GM12878 (cell line): Measurements from ENCODE around the gene NBEAL1. TPM values are rescaled to one million over a fixed set of nuclear protein-coding genes. Genes with fewer than 3 reads are reported as not detected.

Experiments used
- BHLHE40 ChIP-seq, 2 experiments: fragments of 450-650 bp in 1 of 2; IDR thresholded peaks; 2 replicates each; pipeline ENCODE4 v1.6.1; 2011 to 2017; ENCODE audit warnings: low read depth in 2 of 2, borderline replicate concordance in 1 of 2, improper control_type of control experiment in 1 of 2, low read length in 1 of 2, mild to moderate bottlenecking in 1 of 2
- CEBPB ChIP-seq, 2 experiments: fragments of 150-350 bp in 1 of 2; IDR thresholded peaks; 2 replicates each; pipeline ENCODE4 v1.6.1; 2012 to 2014; ENCODE audit warnings: low read depth in 2 of 2, low read length in 2 of 2, borderline replicate concordance in 1 of 2, inconsistent platforms in 1 of 2
- KLF5 ChIP-seq: fragments of 450-650 bp; IDR thresholded peaks from 2 replicates; pipeline ENCODE4 v1.6.1; 2014; ENCODE audit warnings: mild to moderate bottlenecking; ENCODE audit not compliant: partially characterized antibody
- NFYA ChIP-seq: IDR thresholded peaks from 2 replicates; pipeline ENCODE4 v1.6.1; 2011; ENCODE audit warnings: low read depth, mild to moderate bottlenecking, low read length, improper control_type of control experiment, borderline replicate concordance
- NRF1 ChIP-seq: conservative IDR thresholded peaks from 2 replicates; pipeline ENCODE4 v1.6.1; 2011; ENCODE audit warnings: mild to moderate bottlenecking, low read depth, low read length, improper control_type of control experiment
- PAX8 ChIP-seq: fragments of 450-650 bp; IDR thresholded peaks from 2 replicates; pipeline ENCODE4 v1.6.1; 2017; ENCODE audit warnings: mild to moderate bottlenecking, moderate library complexity
- POU2F2 ChIP-seq: IDR thresholded peaks from 3 replicates; pipeline ENCODE4 v1.6.1; 2011; ENCODE audit warnings: low read depth, mild to moderate bottlenecking, low read length, borderline replicate concordance
- TARDBP ChIP-seq: IDR thresholded peaks from 2 replicates; pipeline ENCODE4 v1.6.1; 2016; ENCODE audit warnings: borderline replicate concordance
- YY1 ChIP-seq: IDR thresholded peaks from 2 replicates; pipeline ENCODE4 v1.6.1; 2011; ENCODE audit warnings: low read depth, mild to moderate bottlenecking, low read length
- ZNF24 ChIP-seq: fragments of 450-650 bp; IDR thresholded peaks from 2 replicates; pipeline ENCODE4 v1.6.1; 2017; ENCODE audit warnings: antibody characterized with exemption, mild to moderate bottlenecking
- ZNF622 ChIP-seq: fragments of 450-650 bp; IDR thresholded peaks from 2 replicates; pipeline ENCODE4 v1.6.1; 2017; ENCODE audit warnings: mild to moderate bottlenecking, inconsistent platforms
- polyA plus RNA-seq, 11 experiments: library from polyadenylated mRNA; depleted of rRNA in 4 of 11; unstranded in 6 of 11; stranded (reverse) in 5 of 11; fragments of >200 nt; fragmentation: Nextera tagmentation in 4 of 11; fragmentation: Illumina TruSeq in 1 of 11; extraction: Ambion mirVana in 4 of 11; extraction: Trizol in 1 of 11; gene quantifications; 1 replicate in 1 of 11; 2 replicates in 10 of 11; pipeline versions ENCODE4 v1.2.1 to v1.2.3, GENCODE V29; 2011 to 2016; ENCODE audit warnings: inconsistent platforms in 2 of 11, missing spikeins in 2 of 11, low read depth in 1 of 11
- total RNA-seq, 4 experiments: library from RNA; depleted of rRNA in 3 of 4; stranded (reverse); fragments of >200 nt in 3 of 4; fragmentation: Illumina TruSeq in 1 of 4; extraction: Trizol in 1 of 4; gene quantifications; 2 replicates each; pipeline versions ENCODE4 v1.2.1 to v1.2.3, GENCODE V29; 2013 to 2021
- TF ChIP-seq, protein P1 (sequence below): IDR thresholded peaks from 2 replicates; pipeline ENCODE4 v1.6.1; 2012; ENCODE audit warnings: improper control_type of control experiment, low read depth, low read length; ENCODE audit not compliant: insufficient replicate concordance
- TF ChIP-seq, protein P2 (sequence below): fragments of 150-350 bp; IDR thresholded peaks from 2 replicates; pipeline ENCODE4 v1.6.1; 2014; ENCODE audit warnings: mild to moderate bottlenecking, low read depth, low read length
- TF ChIP-seq, protein P3 (sequence below): fragments of 450-650 bp; IDR thresholded peaks from 2 replicates; pipeline ENCODE4 v1.6.1; 2016; ENCODE audit warnings: mild to moderate bottlenecking, moderate library complexity, borderline replicate concordance
- TF ChIP-seq, protein P4 (sequence below): fragments of 450-650 bp; IDR thresholded peaks from 2 replicates; pipeline ENCODE4 v1.6.1; 2017; ENCODE audit warnings: antibody characterized with exemption, mild to moderate bottlenecking, moderate library complexity

Gene NBEAL1
- total and polyA plus RNA-seq, 10 of the 15 experiments (the other 5 are each of a cell fraction or from before 2014, with no cell fraction given), result 1.9 to 16.1 (median 7.2) TPM

DNA sequence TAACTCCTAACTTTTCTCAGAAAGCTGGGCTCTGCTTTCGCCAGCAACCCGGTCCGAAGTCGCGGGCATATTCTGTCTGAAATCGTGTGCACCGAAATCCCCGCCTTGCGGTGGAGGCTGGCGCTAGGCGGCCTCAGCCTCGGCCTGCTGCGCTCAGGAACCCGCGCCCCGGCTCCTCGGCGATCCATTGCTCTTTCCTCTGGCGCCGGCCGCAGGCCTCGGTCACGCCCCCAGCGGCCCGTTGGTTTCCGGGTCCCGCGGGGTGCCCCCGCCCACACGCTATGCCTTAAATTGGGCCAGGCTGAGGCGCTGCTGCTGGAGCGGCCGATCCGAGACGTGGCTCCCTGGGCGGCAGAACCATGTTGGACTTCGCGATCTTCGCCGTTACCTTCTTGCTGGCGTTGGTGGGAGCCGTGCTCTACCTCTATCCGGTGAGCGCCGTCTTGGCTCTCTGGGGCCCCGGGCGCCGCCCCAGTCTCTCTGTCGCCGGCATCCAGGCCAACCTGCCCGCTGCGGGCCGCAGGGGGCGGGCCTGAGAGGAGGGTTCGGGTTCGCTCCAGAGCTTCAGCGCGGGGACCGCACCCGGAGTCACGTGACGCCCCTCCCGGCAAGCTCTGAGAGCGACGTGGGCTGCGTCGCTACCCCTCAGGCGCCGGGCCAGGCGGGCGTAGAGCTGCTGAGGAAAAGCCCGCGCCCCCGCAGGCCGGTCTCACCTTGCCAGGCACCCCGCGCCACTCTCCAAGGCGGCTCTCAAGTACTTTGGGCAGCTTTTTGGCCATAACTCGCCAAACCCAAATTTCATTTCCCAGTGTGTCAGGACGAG is 224.2 kb downstream of the NBEAL1 start, which contains the start of gene CYP20A1 (continued):
- TF ChIP-seq, protein P1, sequence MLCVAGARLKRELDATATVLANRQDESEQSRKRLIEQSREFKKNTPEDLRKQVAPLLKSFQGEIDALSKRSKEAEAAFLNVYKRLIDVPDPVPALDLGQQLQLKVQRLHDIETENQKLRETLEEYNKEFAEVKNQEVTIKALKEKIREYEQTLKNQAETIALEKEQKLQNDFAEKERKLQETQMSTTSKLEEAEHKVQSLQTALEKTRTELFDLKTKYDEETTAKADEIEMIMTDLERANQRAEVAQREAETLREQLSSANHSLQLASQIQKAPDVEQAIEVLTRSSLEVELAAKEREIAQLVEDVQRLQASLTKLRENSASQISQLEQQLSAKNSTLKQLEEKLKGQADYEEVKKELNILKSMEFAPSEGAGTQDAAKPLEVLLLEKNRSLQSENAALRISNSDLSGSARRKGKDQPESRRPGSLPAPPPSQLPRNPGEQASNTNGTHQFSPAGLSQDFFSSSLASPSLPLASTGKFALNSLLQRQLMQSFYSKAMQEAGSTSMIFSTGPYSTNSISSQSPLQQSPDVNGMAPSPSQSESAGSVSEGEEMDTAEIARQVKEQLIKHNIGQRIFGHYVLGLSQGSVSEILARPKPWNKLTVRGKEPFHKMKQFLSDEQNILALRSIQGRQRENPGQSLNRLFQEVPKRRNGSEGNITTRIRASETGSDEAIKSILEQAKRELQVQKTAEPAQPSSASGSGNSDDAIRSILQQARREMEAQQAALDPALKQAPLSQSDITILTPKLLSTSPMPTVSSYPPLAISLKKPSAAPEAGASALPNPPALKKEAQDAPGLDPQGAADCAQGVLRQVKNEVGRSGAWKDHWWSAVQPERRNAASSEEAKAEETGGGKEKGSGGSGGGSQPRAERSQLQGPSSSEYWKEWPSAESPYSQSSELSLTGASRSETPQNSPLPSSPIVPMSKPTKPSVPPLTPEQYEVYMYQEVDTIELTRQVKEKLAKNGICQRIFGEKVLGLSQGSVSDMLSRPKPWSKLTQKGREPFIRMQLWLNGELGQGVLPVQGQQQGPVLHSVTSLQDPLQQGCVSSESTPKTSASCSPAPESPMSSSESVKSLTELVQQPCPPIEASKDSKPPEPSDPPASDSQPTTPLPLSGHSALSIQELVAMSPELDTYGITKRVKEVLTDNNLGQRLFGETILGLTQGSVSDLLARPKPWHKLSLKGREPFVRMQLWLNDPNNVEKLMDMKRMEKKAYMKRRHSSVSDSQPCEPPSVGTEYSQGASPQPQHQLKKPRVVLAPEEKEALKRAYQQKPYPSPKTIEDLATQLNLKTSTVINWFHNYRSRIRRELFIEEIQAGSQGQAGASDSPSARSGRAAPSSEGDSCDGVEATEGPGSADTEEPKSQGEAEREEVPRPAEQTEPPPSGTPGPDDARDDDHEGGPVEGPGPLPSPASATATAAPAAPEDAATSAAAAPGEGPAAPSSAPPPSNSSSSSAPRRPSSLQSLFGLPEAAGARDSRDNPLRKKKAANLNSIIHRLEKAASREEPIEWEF, result peak; percentile 84
- TF ChIP-seq NFYA (no peak), YY1 (peak; percentile 91), POU2F2 (peak; percentile 59; the same call in 2 of the 3 replicates), NRF1 (no peak), BHLHE40 (IDR thresholded peaks at IDR 0.05; ENCODE audit: borderline replicate concordance in 1 of 2, low read depth in 2 of 2, low read length in 1 of 2) (peak; percentile 91 to 99), PAX8 (no peak), ZNF24 (no peak), KLF5 (peak; percentile 72), CEBPB (IDR thresholded peaks at IDR 0.05; ENCODE audit: borderline replicate concordance in 1 of 2, low read depth in 2 of 2, low read length in 2 of 2) (no peak), TARDBP (no peak), ZNF622 (no peak)
- TF ChIP-seq, protein P2, sequence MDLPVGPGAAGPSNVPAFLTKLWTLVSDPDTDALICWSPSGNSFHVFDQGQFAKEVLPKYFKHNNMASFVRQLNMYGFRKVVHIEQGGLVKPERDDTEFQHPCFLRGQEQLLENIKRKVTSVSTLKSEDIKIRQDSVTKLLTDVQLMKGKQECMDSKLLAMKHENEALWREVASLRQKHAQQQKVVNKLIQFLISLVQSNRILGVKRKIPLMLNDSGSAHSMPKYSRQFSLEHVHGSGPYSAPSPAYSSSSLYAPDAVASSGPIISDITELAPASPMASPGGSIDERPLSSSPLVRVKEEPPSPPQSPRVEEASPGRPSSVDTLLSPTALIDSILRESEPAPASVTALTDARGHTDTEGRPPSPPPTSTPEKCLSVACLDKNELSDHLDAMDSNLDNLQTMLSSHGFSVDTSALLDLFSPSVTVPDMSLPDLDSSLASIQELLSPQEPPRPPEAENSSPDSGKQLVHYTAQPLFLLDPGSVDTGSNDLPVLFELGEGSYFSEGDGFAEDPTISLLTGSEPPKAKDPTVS, result no peak
- TF ChIP-seq, protein P3, sequence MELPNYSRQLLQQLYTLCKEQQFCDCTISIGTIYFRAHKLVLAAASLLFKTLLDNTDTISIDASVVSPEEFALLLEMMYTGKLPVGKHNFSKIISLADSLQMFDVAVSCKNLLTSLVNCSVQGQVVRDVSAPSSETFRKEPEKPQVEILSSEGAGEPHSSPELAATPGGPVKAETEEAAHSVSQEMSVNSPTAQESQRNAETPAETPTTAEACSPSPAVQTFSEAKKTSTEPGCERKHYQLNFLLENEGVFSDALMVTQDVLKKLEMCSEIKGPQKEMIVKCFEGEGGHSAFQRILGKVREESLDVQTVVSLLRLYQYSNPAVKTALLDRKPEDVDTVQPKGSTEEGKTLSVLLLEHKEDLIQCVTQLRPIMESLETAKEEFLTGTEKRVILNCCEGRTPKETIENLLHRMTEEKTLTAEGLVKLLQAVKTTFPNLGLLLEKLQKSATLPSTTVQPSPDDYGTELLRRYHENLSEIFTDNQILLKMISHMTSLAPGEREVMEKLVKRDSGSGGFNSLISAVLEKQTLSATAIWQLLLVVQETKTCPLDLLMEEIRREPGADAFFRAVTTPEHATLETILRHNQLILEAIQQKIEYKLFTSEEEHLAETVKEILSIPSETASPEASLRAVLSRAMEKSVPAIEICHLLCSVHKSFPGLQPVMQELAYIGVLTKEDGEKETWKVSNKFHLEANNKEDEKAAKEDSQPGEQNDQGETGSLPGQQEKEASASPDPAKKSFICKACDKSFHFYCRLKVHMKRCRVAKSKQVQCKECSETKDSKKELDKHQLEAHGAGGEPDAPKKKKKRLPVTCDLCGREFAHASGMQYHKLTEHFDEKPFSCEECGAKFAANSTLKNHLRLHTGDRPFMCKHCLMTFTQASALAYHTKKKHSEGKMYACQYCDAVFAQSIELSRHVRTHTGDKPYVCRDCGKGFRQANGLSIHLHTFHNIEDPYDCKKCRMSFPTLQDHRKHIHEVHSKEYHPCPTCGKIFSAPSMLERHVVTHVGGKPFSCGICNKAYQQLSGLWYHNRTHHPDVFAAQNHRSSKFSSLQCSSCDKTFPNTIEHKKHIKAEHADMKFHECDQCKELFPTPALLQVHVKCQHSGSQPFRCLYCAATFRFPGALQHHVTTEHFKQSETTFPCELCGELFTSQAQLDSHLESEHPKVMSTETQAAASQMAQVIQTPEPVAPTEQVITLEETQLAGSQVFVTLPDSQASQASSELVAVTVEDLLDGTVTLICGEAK, result peak; percentile 43; the same call in 1 of the 2 replicates
- TF ChIP-seq, protein P4, sequence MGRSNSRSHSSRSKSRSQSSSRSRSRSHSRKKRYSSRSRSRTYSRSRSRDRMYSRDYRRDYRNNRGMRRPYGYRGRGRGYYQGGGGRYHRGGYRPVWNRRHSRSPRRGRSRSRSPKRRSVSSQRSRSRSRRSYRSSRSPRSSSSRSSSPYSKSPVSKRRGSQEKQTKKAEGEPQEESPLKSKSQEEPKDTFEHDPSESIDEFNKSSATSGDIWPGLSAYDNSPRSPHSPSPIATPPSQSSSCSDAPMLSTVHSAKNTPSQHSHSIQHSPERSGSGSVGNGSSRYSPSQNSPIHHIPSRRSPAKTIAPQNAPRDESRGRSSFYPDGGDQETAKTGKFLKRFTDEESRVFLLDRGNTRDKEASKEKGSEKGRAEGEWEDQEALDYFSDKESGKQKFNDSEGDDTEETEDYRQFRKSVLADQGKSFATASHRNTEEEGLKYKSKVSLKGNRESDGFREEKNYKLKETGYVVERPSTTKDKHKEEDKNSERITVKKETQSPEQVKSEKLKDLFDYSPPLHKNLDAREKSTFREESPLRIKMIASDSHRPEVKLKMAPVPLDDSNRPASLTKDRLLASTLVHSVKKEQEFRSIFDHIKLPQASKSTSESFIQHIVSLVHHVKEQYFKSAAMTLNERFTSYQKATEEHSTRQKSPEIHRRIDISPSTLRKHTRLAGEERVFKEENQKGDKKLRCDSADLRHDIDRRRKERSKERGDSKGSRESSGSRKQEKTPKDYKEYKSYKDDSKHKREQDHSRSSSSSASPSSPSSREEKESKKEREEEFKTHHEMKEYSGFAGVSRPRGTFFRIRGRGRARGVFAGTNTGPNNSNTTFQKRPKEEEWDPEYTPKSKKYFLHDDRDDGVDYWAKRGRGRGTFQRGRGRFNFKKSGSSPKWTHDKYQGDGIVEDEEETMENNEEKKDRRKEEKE, result no peak
